ENCODE results near the gene GSDMA.
A peak's percentile ranks its signal among the peaks of the same experiment; 100 is the strongest.
"Not testable (repeated sequence)": the region's sequence is repeated elsewhere in the genome, so short reads cannot be mapped to it uniquely, and the experiment has no call there.

Gene GSDMA

DNA sequence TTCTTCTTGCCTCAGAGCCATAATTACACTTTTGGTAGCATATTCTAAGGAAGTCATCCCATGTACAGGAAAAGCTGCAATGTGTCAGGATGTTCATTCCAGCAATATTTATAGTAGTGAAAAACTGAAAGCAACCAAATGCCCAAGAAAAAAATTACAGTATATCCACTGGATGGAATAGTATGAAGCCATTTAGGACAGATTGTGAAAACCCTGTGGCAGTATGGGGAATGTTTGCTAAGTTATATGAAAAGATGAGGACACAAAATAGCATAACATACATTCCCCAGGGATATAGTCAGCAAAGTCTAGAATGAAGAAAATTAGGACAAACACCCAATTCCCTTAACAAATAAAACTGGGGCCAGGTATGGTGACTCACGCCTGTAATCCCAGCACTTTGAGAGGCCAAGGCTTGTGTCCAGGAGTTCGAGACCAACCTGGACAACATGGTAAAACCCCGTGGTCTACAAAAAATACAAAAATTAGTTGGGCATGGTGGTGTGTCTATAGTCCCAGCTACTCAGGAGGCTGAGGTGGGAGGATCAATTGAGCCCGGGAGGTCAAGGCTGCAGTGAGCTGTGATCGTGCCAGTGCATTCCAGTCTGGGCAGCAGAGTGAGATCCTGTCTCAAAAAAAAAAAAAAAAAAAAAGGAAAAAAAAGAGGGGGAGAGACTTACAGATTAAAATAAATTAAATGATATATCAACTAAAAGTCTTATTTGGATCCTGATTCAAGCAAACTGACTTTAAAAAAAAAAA, 33.0 kb upstream of the GSDMA start:
- DNase-seq = no peak

DNA sequence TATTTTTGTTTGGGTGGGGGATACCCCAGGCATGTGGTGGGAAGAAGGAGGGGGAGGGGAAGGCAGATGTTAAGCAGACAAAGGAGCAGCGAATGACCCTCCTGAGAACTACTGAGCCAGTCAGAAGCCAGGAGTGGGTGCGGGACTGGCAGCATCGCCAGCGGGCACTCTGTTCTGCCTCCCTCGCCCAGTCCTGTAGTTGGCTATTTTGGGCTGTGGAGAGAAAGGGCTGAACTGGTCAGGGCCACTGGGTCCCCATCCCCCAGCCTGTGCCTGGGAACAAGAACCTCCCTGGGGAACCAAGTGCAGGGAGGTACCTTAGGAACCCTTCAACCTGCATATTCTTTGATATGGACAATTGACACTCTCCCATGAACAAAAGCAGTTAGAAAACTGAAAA, 28.9 kb upstream of the GSDMA start:
- no peak for DNase-seq

DNA sequence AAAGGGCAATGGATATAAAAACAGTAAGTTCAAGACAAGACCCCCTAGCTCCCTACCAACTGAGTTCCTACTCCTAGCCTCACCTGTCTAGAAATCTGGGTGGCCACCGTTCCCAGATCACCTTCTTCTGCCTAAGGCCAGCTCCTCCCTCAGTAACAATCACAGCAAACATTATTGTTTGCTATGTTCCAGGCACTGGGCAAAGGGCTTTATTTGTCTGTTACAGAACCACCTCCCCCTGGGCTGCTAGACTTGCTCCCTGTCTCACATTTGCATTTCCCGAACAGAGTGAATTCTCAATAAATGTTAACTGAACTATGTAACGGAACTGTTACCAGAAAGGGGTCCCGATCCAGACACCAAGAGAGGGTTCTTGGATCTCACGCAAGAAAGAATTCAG, 28.5 kb upstream of the GSDMA start:
- no peak for DNase-seq

DNA sequence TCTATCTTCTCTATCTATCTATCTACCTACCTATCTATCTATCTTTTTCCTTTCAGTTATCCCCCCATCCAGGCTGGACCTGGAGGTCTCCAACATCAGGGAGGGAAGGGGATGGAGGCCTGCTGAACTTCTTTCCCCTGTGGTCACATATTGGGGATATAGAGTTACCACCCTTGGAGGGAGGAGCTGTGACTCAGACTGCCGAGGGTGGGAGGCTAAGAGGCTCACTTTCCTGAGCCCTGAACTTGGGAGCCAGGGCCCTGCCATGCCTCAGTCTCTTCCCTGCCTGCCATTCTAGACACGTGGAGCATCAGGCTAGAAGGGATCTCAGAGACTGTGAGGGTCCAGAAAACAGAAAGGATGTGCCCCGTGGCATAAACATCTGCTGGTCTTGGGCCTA, 26.9 kb upstream of the GSDMA start:
- DNase-seq = no peak

DNA sequence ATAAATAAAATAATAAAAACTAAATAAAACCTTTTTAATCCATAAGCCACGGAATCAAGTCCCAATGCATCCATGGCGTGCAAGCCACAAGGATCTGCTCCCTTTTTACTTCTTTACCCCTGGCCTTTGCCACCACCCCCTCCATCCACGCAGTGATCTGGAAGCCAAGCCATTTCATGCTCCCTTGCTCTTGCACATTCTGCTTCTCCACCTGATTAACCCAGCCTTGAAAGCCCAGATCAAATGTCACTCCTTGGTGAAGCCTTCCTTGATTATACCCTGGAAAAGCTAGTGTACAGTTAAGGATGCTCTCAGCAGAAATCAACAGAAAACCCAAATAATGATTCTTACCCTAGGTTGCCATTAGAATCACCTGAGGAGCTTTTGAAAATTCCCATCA, 25.4 kb upstream of the GSDMA start:
- no peak for DNase-seq

DNA sequence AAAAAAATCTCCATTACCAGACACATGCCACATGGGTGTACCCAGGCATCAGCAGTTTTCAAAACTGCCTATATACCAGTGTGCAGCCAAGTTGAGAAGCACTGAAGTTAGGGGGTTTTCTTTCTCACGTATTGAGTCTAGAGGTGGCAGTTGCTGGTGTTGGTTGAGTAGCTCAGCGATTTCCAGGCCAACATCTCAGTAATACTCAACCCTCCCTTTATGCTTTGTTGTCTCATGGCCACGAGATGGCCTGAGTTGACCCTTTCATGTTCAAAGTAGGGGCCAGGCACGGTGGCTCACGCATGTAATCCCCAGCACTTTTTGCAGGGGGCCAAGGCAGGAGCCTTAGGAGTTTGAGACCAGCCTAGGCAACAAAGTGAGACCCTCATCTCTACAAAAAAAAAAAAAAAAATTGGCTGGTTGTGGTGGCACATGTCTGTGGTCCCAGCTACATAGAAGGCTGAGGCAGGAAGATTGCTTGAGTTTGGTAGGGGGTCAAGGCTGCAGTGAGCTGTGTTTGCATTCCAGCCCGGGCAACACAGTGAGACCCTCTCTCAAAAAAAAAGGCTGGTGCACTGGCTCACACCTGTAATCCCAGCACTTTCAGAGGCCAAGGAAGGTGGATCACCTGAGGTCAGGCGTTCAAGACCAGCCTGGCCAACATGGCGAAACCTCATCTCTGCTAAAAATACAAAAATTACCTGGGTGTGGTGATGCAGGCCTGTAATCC, 24.5 kb upstream of the GSDMA start:
- DNase-seq = no peak

DNA sequence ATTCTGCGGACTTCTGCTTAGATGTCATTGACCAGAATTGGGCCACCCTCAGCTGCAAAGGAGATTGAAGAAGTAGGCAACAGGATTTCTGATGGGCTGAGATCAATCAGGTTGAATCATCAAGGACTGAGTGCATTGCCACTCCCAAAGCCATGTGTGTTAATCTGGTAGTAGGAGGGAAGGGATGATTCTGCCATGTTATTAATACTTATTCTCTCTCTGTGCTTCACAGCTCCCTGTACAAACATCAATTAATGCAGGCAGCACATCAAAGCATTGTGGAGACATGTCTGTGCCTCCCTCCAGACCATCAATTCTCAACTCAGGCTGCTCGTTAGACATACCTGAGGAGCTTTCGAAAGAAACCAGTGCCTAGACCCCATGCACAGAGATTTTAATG, 23.7 kb upstream of the GSDMA start:
- DNase-seq = no peak

DNA sequence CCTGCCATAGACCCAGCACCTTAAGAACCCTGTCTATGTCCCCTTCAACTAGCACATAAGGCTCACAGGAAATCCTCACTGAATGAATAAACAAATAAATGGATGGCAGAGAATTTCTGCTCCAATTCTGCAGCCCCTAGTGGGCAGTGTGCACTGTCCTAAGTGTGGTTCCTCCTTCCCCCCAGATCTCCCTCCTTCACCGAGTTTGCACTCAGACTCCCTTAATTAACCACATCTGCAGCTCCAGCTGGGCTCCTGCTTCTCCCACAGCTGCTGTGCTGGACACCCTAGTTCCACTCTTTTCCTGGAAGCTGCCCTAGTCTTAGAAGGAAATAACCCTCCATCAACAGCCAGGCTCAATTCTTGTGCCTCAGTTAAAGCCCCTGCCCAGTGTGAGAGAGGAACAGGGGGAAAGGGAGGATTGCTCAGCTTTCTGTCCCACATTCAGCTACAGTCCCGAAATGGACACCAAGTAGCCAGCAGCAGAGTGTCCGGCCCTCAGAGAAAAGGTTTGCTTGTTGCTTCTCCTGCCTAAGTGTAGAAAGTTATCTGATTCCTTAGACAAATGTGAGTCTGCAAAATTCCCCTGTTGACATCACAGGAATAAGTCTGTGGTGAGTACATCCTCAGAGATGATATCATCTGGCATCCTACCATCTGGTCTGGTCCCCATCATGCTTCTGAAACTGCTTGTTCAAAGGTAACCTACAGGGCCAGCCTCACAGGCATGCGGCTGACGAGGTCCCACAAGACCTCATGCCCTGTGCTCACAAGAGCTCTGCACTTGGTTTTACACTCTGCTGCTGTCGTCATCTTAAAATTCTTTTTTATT, 23.0 kb upstream of the GSDMA start:
- peak; percentile 26 for DNase-seq

DNA sequence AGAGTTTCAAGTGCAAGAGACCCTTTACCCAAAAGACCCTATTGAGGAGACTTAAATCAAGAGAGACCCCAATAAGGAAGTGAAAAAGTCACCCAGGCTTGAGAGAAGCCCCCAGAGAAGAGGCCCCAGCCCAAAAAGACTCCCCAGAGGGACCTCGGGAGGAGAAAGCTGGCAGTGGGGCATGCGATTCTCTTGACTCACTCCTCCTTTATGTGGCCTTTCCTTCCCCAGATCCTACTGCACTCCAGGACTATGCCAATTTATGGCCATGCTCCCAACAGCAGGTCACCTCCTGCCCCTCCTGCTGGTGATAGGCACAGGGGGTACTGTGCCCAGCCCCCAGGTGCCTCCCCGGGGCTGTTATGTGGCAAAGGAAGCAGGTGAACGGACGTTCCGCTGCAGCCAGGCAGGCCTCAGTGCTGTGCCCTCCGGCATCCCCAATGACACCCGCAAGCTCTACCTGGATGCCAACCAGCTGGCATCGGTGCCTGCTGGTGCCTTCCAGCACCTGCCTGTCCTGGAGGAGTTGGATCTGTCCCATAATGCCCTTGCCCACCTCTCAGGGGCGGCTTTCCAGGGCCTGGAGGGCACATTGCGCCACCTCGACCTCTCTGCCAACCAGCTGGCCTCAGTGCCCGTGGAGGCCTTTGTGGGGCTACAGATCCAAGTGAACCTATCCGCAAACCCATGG, 19.0 kb upstream of the GSDMA start:
- DNase-seq = no peak

DNA sequence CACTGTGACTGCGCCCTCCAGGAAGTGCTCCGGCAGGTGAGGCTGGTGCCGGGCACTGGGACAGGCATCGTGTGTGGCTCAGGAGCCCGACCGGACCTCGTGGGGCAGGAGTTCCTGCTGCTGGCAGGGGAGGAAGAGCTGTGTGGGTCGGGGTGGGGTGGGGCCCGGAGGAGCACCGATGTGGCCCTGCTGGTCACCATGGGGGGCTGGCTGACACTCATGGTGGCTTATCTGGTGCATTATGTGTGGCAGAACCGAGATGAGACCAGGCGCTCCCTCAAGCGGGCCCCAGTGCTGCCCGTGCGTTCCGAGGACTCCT, 18.5 kb upstream of the GSDMA start:
- DNase-seq = no peak

DNA sequence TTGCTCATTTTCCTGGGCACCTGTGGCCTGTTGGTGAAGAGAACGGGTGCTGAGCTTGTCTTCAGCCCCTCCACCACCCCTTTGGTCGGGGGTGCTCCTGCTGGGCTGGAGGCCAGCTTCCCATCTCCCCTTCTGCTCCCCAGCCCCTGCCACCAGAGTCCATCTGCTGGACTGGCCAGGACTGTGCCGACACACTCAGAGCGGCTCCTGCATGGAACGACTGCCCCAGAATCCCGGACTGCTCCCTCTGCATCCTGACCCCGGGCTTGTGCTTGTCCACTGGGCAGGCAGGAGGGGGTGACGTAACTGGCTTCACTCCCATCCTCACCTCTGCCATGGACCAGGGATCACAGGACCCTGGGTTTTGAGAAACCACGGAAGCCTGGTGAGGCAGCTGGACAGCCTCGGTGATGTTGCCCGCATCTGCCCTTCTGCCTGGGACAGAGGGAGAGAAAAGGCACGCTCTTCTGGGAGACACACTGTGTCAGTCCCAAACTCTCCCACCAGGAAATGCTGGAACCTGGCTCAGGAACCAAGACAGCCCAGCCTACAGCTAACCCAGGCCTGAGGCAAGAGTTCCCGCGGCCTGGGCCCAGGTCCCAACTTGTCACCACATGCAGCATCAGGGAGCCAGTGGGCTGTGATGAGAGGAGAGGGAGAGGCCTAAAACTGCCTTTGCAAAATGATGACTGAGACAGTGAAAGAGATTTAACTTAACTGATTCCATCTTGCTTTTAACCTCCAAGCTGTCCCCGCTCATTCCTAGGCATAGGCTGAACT, 16.1 kb upstream of the GSDMA start:
- DNase-seq = no peak

DNA sequence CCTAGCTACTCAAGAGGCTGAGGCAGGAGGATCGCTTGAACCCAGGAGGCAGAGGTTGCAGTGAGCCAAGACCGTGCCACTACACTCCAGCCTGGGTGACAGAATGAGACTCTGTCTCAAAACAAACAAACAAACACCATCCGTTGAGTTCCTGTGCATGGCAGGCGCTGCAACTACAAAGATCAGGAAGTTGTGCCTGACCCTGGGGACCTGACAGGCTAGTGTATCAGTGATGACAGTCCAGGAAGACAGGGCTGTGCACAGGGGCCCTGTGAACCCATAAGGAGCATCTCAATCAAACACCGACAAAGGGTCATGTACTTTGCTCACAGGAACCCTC, 14.3 kb upstream of the GSDMA start:
- DNase-seq = not testable (repeated sequence)

DNA sequence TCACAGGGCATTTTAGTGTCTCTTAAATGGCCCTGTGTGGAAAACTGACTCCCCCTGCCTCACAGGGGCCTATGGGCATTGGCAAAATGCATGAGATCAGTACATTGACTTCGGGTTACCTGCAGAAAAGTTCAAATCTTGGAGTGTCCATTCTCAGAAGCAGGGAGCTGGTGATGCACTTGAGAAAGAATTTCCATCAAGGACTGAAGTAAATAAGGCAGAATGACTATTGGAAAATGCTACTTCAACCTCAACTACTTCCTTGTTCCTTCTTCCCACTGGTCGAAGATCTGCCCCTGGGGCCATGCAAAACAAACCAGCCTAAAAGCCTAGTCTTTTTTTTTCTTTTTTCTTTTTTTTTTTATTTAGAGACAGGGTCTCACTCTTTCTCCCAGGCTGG, 13.8 kb upstream of the GSDMA start:
- DNase-seq = no peak

DNA sequence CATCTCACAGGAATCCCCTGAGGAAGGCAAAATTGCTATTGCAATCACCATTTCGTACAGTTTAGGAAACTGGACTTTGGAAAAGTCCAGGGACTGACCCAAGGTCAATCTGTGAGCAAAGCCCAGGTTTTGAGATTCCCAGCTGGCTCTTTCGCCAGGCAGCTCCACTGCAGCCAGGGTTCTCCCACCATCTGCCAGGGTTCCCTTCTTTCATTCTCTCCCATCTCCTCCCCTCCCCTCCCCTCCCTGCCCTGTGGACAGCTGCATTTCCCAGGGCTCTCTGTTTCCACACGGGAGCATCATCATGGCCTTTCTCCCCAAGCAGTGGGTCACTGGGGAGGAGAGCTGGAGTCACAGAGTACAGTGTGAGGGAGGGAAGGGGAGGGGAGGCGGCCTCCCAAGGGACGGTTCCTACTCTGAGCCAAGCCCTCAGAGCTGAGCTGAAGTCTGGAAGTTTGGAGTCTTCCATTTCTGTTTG, 11.9 kb upstream of the GSDMA start:
- no peak for DNase-seq

DNA sequence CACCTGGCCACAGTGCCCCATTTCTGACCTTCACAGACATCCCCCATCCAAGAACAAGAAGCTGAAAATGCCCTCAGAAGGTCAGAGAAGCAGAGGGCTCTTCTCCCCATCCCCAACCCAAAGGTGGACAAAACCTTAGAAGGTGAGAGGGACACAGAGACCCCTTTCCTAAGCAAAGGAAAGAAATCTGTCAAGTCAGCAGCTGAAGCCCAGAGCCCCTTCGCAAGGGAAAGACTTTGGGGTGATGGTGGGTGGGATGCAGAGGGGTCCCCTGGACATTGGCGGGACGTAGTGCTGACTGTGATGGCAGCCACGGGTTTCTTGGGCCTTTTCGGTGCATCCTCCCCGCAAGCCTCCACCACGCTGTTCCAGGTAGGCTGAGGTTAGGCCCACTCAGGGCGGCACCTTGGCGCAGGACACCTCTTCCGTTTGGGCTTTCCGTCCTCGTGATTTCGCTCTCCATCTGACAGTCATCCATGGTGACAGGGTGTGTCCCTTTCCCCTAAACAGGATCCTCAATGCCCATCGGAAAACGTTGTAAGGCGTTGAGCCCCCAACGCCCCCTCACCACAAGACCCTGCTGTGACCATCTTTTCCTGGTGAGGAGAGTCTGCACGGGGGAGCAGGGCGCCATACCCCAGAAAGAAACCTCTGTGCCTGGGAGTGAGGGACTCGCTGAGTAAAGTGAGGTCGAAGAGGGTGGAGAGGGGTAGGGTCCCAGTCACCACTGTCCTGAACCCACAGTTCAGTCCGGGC, 10.7 kb upstream of the GSDMA start:
- no peak for DNase-seq

DNA sequence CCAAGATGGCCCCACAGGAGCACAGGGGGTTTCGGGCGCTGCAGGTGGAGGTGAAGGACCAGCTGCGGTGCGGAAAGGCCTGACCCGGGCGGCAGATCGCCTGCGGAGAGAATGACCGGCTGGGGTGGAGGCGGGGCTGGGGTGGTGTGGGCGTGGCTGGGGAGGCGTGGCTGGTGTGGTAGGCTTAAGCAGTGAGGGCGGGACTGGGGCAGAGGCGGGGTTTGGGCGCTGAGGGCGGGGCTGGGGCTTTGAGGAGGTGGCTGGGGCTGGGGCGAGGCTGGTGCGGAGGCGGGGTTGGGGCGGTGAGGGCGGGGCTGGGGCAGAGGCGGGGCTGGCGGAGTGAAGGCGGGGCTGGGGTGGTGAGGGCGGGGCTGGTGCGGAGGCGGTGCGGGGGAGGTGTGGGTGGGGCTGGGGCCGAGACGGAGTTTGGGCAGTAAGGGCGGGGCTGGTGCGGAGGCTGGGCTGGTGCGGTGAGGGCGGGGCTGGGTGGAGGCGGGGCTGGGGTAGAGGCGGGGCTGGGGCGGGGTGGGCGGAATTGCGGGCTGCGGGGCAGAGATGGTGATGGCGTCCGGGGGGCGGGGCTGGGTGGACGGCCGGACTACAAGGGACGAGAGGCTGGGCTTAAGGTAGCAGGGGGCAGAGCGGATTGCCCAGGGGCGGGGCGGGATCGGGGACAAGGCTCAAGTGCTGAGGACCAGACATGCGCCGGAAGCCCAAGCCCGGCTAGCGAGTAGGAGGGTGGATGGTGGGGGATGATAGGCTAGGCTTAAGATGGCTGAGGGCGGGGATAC, 9.9 kb upstream of the GSDMA start:
- peak; percentile 96 for DNase-seq

DNA sequence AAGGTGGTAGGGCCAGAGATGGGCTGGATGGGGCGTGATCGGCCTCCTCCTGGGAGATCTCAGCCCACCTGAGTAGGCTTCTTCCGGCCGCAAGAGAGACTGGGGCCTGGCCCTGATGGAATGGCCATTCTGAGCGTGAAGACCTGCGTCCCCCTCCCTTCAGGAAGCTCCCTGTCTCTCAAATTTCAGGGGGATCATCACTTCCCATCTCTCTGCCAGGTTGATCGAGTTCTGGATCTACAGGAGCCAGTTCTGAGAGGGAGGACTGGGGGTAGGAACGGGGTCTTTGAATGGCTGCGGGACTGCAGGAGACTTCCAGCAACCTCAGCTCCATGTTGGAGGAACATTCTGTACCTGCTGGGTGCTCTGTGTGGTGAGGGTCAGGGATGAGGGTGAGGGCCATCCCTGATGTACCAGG, 9.3 kb upstream of the GSDMA start:
- no peak for DNase-seq

DNA sequence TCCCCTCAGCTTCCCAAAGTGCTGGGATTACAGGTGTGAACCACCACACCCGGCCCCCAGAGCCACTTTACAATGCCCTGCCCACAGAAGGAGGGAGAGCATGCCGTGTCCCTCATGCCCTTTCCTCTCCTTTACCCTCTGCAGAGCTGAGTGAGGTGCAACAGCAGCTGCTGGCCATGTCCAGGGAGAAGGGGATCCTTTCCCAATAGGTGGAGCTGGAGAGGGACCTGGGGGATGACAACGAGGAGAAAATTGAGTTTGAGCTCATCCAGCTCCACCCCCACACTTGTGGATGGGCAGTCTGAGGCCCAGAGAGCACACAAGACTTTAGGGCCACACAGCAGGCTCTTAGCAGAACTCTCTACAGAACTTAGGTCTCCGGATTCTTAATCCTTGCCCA, 7.9 kb upstream of the GSDMA start:
- no peak for DNase-seq

DNA sequence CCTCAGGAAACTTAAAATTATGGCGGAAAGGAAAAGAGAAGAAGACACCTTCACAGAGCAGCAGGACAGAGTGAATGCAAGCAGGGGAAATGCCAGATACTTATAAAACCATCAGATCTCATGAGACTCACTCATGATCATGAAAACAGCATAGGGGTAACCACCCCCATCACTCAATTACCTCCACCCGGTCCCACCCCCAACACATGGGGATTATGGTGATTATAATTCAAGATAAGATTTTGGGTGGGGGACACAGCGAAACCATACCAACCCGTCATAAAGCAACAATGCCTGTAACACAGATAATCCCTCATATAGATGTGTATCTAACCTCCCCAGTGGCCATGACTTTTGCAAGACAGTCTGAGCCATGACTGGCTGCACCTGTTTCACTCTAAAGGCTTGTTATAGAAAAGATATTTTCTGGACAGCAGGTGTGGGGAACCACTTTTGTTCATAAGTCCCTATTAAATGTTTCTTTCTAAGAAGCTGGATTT, 7.0 kb upstream of the GSDMA start:
- no peak for DNase-seq

DNA sequence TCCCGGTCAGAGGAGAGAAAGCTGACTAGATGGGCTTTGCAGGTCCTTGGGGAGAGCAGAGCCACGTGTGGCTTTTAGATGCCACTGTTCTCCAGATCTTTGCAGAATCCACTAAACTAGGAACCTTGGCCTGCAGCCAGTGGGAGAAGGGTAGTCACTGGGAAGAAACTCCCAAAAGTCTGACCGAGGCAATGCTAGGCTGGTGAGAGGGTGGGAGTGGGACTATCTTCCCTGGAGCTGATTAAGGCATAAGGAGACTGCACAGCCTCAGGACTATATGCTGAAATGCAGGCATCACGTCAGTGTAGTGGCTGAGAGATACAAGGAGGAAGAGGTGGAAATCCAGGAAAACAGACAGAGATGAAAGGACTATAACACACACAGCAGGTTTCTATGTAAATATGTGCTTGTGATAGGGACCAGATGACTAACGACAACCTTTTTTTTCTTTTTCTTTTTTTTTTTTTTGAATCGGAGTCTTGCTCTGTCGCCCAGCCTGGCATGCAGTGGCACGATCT, 2.2 kb upstream of the GSDMA start:
- no peak for DNase-seq
